Activated T-cell treated with anti-CD3 and anti-CD28 coated beads, Interleukin-2, amount 50 U/mL, for 72 hours (primary cell): ENCODE measurements around the gene BTC. TPM values are rescaled to one million over a fixed set of nuclear protein-coding genes. Genes with fewer than 3 reads are reported as not detected.

Experiments used
- total RNA-seq, 2 donors: library from RNA; stranded (reverse); gene quantifications; one replicate each; pipeline ENCODE4 v1.2.3, GENCODE V29; 2022

Gene BTC
- total RNA-seq, 2 donors from 2014 or later: not detected

Other genes with a start within 250 kb of the BTC start
- gene PARM1, start 138.6 kb upstream of the BTC start, total RNA-seq: under 1 TPM; 0.07 to 0.19 TPM